ENCODE measurements around the gene HHAT. TPM values are rescaled to one million over a fixed set of nuclear protein-coding genes. Genes with fewer than 3 reads are reported as not detected.

The HHAT gene
- total and polyA plus RNA-seq, 4 experiments from 2014 or later: 4.3 to 6.8 (median 5.8) TPM

DNA sequence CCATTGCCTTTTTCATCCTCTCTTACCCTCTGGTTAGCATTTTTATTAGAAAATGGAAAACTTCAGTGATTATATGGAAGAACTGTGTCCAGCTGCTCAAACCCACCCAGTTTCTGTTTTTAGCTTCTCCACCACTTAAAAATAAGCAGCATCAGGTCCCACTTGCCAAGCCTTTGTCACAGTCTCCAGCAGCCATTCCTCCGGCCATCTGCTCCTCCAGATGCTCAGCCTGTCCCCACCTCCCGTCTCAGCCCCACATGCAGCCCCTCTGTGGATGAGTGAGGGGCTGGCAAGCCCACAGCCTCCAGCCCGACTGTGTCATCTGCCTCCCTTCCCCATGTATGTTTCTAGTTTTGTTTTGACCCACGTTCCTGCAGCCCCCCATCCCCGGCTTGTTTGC lies 289.7 kb downstream of the HHAT start:
- no peak overlapping the region for H3K4me3 ChIP-seq (ENCODE audit: low read length in 2 of 2)
- intact Hi-C loops (cut with micrococcal nuclease): no loop called here
- no peaks in the 10 kb centered on the region for H3K36me3 ChIP-seq (ENCODE audit: insufficient read depth, low read length)
- Mint-ChIP-seq H3K36me3 (peaks cover under 1 to 33% of the 10 kb centered on the region in 2 donors), H3K9me3 (peaks cover 0 to 6% (median under 1%) of the 10 kb centered on the region in 8 donors), H3K4me1 (no peaks in the 10 kb centered on the region), H3K27ac (no peak overlapping the region), H3K4me3 (no peak overlapping the region), H3K27me3 (peaks cover 0 to 2% of the 10 kb centered on the region in 2 donors)
- POLR2A ChIA-PET (ENCODE audit: partially characterized antibody): no interaction called here
- no peaks in the 10 kb centered on the region for H3K9me3 ChIP-seq (ENCODE audit: control insufficient read depth in 1 of 2, low read length in 2 of 2)
- CTCF ChIA-PET (ENCODE audit: partially characterized antibody): no interaction called here
- no peak overlapping the region for H3K27ac ChIP-seq (ENCODE audit: low read depth, low read length)
- no peaks in the 10 kb centered on the region for H3K4me1 ChIP-seq (ENCODE audit: insufficient read depth, low read length)
- H3K27me3 ChIP-seq (ENCODE audit: insufficient read depth, low read length): no peaks in the 10 kb centered on the region
- no peak for DNase-seq

DNA sequence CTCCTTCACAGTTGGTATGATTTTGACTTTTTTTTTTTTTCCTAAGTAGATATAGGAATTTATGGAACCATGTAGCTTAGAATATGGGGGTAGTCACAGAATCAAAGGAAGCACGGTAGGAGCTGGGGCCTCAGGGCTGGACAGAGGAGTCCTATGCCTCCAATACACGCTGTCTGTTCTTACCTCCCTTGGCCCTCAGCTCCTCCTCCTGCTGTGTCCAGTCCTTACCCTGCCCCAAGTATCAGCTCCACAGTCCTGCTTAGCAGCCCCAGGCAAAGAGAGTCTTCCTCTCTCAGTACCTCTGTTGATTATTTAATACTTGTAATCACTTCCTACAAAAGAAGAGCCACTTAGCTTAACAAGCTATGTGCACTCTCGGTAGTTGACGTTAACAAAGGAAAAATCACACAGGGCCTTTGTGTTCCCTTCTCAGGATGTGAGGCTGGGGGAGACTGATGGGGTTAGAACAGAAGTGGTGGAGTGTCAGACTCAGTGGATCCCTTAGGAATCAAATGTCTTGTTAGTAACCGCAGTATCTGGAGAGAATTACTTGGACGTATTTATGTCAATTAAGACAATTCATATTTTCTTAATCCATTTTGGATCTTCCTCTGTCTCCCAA lies 292.3 kb downstream of the HHAT start:
- no peaks in the 10 kb centered on the region for H3K4me1 Mint-ChIP-seq
- no peaks in the 10 kb centered on the region for H3K9me3 ChIP-seq (ENCODE audit: control insufficient read depth in 1 of 2, low read length in 2 of 2)
- no peaks in the 10 kb centered on the region for H3K9me3 Mint-ChIP-seq
- no peak overlapping the region for H3K4me3 ChIP-seq (ENCODE audit: low read length in 2 of 2)
- no peaks in the 10 kb centered on the region for H3K4me1 ChIP-seq (ENCODE audit: insufficient read depth, low read length)
- no peak overlapping the region for H3K27ac ChIP-seq (ENCODE audit: low read depth, low read length)
- no peak overlapping the region for H3K4me3 Mint-ChIP-seq
- POLR2A ChIA-PET (ENCODE audit: partially characterized antibody): no interaction called here
- peaks cover 2 to 52% of the 10 kb centered on the region in 2 donors for H3K36me3 Mint-ChIP-seq
- intact Hi-C loops (cut with micrococcal nuclease): no loop called here
- no peak for DNase-seq
- H3K27me3 Mint-ChIP-seq: no peaks in the 10 kb centered on the region
- no peaks in the 10 kb centered on the region for H3K36me3 ChIP-seq (ENCODE audit: insufficient read depth, low read length)
- CTCF ChIA-PET (ENCODE audit: partially characterized antibody): no interaction called here
- H3K27me3 ChIP-seq (ENCODE audit: insufficient read depth, low read length): no peaks in the 10 kb centered on the region
- no peak overlapping the region for H3K27ac Mint-ChIP-seq

DNA sequence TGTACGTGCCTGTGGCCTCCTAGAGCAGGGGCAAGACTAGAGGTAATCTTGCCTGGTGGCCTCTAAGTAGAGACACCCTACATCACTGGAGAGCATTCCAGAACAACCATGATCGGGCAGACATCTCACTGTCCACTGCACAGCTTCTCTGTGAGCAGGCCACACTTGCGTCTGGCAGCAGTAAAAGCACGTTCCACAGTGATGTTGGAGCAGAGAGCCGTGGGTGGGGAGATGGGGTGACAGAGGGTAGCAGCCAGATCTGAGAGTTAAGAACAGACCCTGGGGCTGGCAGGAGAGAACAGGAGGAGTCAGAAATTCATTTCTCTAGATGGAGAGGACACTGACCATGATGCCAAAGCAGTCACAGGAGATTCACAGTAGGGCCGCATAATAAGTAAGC lies 293.0 kb downstream of the HHAT start:
- H3K27ac ChIP-seq (ENCODE audit: low read depth, low read length): no peak overlapping the region
- Mint-ChIP-seq H3K4me1 (no peaks in the 10 kb centered on the region), H3K27me3 (no peaks in the 10 kb centered on the region), H3K4me3 (no peak overlapping the region), H3K9me3 (no peaks in the 10 kb centered on the region), H3K27ac (no peak overlapping the region), H3K36me3 (peaks cover 2 to 55% of the 10 kb centered on the region in 2 donors)
- H3K4me1 ChIP-seq (ENCODE audit: insufficient read depth, low read length): no peaks in the 10 kb centered on the region
- POLR2A ChIA-PET (ENCODE audit: partially characterized antibody): no interaction called here
- H3K4me3 ChIP-seq (ENCODE audit: low read length in 2 of 2): no peak overlapping the region
- H3K9me3 ChIP-seq (ENCODE audit: control insufficient read depth in 1 of 2, low read length in 2 of 2): no peaks in the 10 kb centered on the region
- no peaks in the 10 kb centered on the region for H3K27me3 ChIP-seq (ENCODE audit: insufficient read depth, low read length)
- H3K36me3 ChIP-seq (ENCODE audit: insufficient read depth, low read length): no peaks in the 10 kb centered on the region
- no peak for DNase-seq
- intact Hi-C loops (cut with micrococcal nuclease): no loop called here
- CTCF ChIA-PET (ENCODE audit: partially characterized antibody): no interaction called here

DNA sequence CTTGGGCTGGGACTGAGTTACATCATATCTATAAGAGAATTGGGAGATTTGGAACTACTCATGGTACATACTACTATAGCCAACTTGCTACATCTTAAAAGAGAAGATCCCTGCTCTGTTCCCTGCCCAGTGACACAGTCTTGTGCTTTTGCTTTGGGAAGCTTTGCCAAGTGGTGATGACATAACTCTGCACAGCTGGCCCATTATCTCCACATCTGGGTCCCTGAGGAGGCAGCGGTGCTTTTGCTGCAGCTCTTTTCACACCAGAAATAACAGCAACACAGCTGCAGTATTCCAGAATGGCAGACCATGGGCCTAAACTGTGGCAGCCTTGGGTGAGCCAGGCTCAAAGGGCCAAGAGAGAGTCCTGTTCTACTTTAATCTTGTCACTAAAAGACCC lies 296.0 kb downstream of the HHAT start:
- Histone ChIP-seq H3K4me1 (ENCODE audit: insufficient read depth, low read length) (no peaks in the 10 kb centered on the region), H3K4me3 (ENCODE audit: low read length in 2 of 2) (no peak overlapping the region), H3K27ac (ENCODE audit: low read depth, low read length) (no peak overlapping the region), H3K36me3 (ENCODE audit: insufficient read depth, low read length) (no peaks in the 10 kb centered on the region), H3K27me3 (ENCODE audit: insufficient read depth, low read length) (no peaks in the 10 kb centered on the region), H3K9me3 (ENCODE audit: control insufficient read depth in 1 of 2, low read length in 2 of 2) (no peaks in the 10 kb centered on the region)
- H3K4me1 Mint-ChIP-seq: no peaks in the 10 kb centered on the region
- ChIA-PET CTCF (ENCODE audit: partially characterized antibody) (no interaction called here), POLR2A (ENCODE audit: partially characterized antibody) (no interaction called here)
- intact Hi-C loops (cut with micrococcal nuclease): no loop called here
- H3K27me3 Mint-ChIP-seq: no peaks in the 10 kb centered on the region
- H3K36me3 Mint-ChIP-seq: peaks cover 2 to 39% of the 10 kb centered on the region in 2 donors
- no peaks in the 10 kb centered on the region for H3K9me3 Mint-ChIP-seq
- no peak overlapping the region for H3K4me3 Mint-ChIP-seq
- peak overlapping the region in 1 of 7 donors; percentile 49 for H3K27ac Mint-ChIP-seq
- no peak for DNase-seq

DNA sequence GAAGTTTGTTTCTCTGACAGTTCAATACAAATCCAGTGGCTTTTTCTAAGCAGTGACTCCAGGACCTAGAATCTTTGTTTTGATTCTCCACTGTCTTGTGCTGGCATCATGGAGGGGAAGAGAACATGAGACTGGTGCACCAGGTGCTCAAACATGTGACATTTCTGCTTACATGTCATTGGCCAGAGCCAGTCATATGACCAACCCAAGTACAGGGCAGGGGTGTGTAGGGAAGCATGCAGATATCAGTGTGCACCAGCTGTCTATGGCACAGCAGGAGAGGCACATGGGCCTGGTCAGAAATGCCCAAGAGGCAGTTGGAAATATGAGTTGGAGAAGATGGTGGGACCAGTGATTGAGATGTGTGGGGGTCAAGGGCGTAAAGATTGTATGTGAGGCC lies 297.0 kb downstream of the HHAT start:
- Mint-ChIP-seq H3K9me3 (no peaks in the 10 kb centered on the region), H3K4me1 (no peaks in the 10 kb centered on the region), H3K4me3 (no peak overlapping the region), H3K36me3 (peaks cover 2 to 40% of the 10 kb centered on the region in 2 donors), H3K27ac (no peak overlapping the region), H3K27me3 (no peaks in the 10 kb centered on the region)
- no peak overlapping the region for H3K27ac ChIP-seq (ENCODE audit: low read depth, low read length)
- H3K4me3 ChIP-seq (ENCODE audit: low read length in 2 of 2): no peak overlapping the region
- ChIA-PET CTCF (ENCODE audit: partially characterized antibody) (no interaction called here), POLR2A (ENCODE audit: partially characterized antibody) (no interaction called here)
- no peaks in the 10 kb centered on the region for H3K27me3 ChIP-seq (ENCODE audit: insufficient read depth, low read length)
- no peaks in the 10 kb centered on the region for H3K9me3 ChIP-seq (ENCODE audit: control insufficient read depth in 1 of 2, low read length in 2 of 2)
- H3K4me1 ChIP-seq (ENCODE audit: insufficient read depth, low read length): no peaks in the 10 kb centered on the region
- intact Hi-C loops (cut with micrococcal nuclease): no loop called here
- DNase-seq: no peak
- H3K36me3 ChIP-seq (ENCODE audit: insufficient read depth, low read length): no peaks in the 10 kb centered on the region

DNA sequence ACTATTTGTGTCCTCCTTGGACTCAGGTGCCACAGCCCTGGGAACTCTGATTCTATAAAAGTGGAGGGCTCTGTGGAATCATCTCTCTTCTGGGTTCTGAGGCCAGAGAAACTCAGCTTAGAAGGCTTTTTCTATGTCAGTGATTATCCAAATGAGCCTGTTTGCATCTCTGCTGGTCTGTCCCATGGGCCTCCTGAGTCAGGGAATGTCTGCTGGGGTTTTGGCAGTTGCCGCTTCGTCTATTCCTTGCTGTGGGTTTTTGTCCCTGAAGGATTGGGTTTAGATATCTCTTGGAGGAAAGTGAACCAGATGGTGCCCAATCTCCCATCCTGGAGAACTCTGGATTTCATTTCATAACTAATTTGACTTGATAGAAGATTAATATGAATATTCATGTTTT lies 297.6 kb downstream of the HHAT start:
- Mint-ChIP-seq H3K36me3 (peaks cover 2 to 40% of the 10 kb centered on the region in 2 donors), H3K4me1 (no peaks in the 10 kb centered on the region), H3K27ac (no peak overlapping the region), H3K9me3 (no peaks in the 10 kb centered on the region), H3K4me3 (no peak overlapping the region), H3K27me3 (no peaks in the 10 kb centered on the region)
- Histone ChIP-seq H3K9me3 (ENCODE audit: control insufficient read depth in 1 of 2, low read length in 2 of 2) (no peaks in the 10 kb centered on the region), H3K36me3 (ENCODE audit: insufficient read depth, low read length) (no peaks in the 10 kb centered on the region), H3K4me3 (ENCODE audit: low read length in 2 of 2) (no peak overlapping the region), H3K27me3 (ENCODE audit: insufficient read depth, low read length) (no peaks in the 10 kb centered on the region), H3K4me1 (ENCODE audit: insufficient read depth, low read length) (no peaks in the 10 kb centered on the region), H3K27ac (ENCODE audit: low read depth, low read length) (no peak overlapping the region)
- no peak for DNase-seq
- POLR2A ChIA-PET (ENCODE audit: partially characterized antibody): no interaction called here
- CTCF ChIA-PET (ENCODE audit: partially characterized antibody): no interaction called here
- intact Hi-C loops (cut with micrococcal nuclease): no loop called here

DNA sequence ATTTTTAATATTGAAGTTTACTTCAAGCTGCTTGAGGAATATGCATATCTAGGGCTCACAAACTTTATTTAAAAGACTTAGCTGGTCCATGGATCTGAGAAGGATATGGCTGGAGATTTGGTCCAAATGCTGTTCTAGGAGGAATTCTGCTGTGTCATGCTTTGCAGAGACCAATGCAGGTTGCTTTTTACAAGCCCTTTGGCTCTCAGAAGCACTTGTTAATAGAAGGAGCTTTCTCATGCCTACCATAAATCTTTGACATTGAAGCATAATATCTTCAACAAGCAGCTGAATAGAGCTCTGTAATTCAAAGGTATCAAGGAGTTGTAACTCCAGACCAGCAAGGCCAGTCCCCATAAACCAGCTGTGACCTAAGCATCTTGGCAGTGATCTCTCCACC lies 299.1 kb downstream of the HHAT start:
- ChIA-PET POLR2A (ENCODE audit: partially characterized antibody) (no interaction called here), CTCF (ENCODE audit: partially characterized antibody) (no interaction called here)
- Mint-ChIP-seq H3K4me3 (no peak overlapping the region), H3K4me1 (no peaks in the 10 kb centered on the region), H3K36me3 (peaks cover 2 to 39% of the 10 kb centered on the region in 2 donors), H3K27ac (peak overlapping the region in 1 of 7 donors; percentile 5), H3K9me3 (no peaks in the 10 kb centered on the region), H3K27me3 (no peaks in the 10 kb centered on the region)
- no peaks in the 10 kb centered on the region for H3K36me3 ChIP-seq (ENCODE audit: insufficient read depth, low read length)
- intact Hi-C loops (cut with micrococcal nuclease): no loop called here
- no peaks in the 10 kb centered on the region for H3K9me3 ChIP-seq (ENCODE audit: control insufficient read depth in 1 of 2, low read length in 2 of 2)
- no peak overlapping the region for H3K27ac ChIP-seq (ENCODE audit: low read depth, low read length)
- DNase-seq: no peak
- H3K27me3 ChIP-seq (ENCODE audit: insufficient read depth, low read length): no peaks in the 10 kb centered on the region
- no peaks in the 10 kb centered on the region for H3K4me1 ChIP-seq (ENCODE audit: insufficient read depth, low read length)
- no peak overlapping the region for H3K4me3 ChIP-seq (ENCODE audit: low read length in 2 of 2)

DNA sequence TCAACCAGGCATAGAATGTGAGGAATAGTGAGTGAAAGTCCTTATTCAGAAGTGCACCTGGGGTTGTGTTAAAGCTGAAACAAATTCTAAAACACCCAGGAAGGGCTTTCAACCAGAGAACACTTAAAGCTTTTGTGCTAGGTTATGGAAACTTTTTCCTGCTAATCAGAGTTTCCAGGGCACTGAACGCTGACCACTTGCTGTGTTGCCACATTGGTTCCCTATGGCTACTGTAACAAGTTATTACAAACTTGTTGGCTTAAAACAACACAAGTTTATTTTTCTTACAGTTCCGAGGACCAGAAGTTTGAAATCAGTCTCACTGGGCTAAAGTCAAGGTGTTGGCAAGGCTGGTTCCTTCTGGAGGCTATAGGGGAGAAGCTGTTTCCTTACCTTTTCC lies 300.6 kb downstream of the HHAT start:
- H3K27ac ChIP-seq (ENCODE audit: low read depth, low read length): no peak overlapping the region
- Mint-ChIP-seq H3K36me3 (peaks cover 0 to 32% of the 10 kb centered on the region in 2 donors), H3K27me3 (no peaks in the 10 kb centered on the region), H3K4me3 (no peak overlapping the region), H3K9me3 (no peaks in the 10 kb centered on the region), H3K27ac (no peak overlapping the region), H3K4me1 (no peaks in the 10 kb centered on the region)
- H3K36me3 ChIP-seq (ENCODE audit: insufficient read depth, low read length): no peaks in the 10 kb centered on the region
- H3K4me1 ChIP-seq (ENCODE audit: insufficient read depth, low read length): no peaks in the 10 kb centered on the region
- no peak overlapping the region for H3K4me3 ChIP-seq (ENCODE audit: low read length in 2 of 2)
- ChIA-PET CTCF (ENCODE audit: partially characterized antibody) (no interaction called here), POLR2A (ENCODE audit: partially characterized antibody) (no interaction called here)
- H3K27me3 ChIP-seq (ENCODE audit: insufficient read depth, low read length): no peaks in the 10 kb centered on the region
- DNase-seq: no peak
- intact Hi-C loops (cut with micrococcal nuclease): no loop called here
- H3K9me3 ChIP-seq (ENCODE audit: control insufficient read depth in 1 of 2, low read length in 2 of 2): no peaks in the 10 kb centered on the region

Measured in CD4-positive, alpha-beta memory T cell (primary cell).